Frontal cortex (tissue), 4 donors: ENCODE data around the gene CCDC88A. TPM values are rescaled to one million over a fixed set of nuclear protein-coding genes. Genes with fewer than 3 reads are reported as not detected.
"Not testable (repeated sequence)": the region's sequence is repeated elsewhere in the genome, so short reads cannot be mapped to it uniquely, and the experiment has no call there.

Experiments
- DNase-seq, 2 donors: peaks; one replicate each; pipeline ENCODE4 v3.0.0; 2012; ENCODE audit warnings: low spot score in 2 of 2
- FAIRE-seq: peaks from 2 replicates; lab custom pipeline; 2012; peaks lifted over from hg19 to GRCh38; lab: Jason Lieb, UNC
- total RNA-seq: library from RNA; depleted of rRNA; stranded (reverse); fragments of >200 nt; gene quantifications from one replicate; pipeline ENCODE4 v1.2.3, GENCODE V29; 2014
- donor health status: control.
- donor health status: control.
- donor health status: control.

Gene CCDC88A
- total RNA-seq, 1 donor from 2014 or later, result 273 TPM

DNA sequence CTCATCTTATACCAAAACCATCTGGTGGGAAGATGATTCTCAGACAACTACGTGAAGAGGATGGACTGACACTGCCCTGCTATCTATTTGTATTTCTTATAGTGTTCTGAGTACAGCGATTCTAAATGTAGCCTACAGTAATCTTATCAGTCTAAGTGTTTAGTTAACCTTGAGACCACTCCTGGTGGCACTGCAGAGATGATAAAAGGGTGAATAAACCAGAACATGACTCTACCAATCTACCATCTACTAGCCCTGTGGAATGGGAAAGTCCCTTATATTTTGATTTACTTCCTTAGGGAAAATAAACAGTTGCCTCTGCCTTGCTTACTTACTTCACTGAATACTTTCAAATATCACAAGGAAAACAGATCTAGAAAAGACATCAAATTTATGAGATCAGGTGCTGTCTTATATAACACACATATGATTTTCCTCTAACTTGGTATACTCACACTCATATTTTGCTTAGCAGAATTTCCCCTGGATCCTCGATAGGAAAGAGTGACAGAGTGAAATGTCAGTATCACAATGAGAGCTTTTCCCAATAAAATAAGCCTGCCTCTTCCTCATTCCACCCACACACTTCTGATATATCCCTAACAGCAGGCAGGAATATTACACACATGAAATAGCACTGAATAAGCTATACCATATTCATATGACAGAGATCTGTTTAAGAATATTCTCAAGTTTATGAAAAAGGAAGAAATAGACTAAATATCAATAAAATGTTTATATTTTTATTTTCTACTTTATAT, 92.0 kb downstream of the CCDC88A start:
- FAIRE-seq, result no peak
- DNase-seq, result no peak

DNA sequence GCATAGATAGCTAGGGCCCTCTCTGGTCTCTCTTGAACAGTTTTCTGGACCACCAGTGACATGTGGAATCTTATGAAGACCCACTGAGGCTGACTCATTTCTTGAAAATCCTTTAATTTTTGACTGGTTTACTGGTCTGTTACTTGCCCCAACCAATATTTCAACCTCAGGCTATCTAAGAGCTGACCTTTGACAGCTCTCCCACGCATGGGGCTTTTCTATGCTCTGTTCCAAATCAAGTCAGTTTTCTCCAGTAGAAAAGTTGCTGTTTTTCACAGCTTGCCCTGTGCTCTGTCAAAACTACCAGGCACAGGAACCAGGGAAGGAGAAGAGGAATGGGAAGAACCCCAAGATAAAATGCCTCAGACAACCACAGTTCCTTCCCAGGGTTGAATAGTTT, 104.7 kb downstream of the CCDC88A start:
- FAIRE-seq, result no peak
- no peak for DNase-seq

DNA sequence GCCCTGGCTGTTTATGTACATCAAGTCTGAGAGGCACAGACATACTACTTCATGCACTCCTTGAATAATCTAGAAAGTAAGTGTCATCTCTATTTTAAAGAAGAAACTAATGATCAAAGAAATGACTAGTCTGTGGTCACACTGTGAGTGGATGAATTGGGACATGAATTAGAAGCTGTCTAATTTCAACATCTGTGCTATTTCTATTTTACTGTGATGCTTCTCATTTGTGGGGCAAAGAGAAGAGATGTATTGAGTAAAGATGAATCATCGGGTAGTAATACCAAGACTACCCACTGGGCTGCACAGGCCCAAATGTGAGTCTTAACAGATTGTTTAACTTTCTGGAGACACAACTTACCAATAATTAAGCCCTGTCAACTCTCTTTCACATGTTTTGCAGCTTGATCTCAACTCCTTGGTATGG, 108.2 kb downstream of the CCDC88A start:
- no peak for FAIRE-seq
- no peak for DNase-seq

DNA sequence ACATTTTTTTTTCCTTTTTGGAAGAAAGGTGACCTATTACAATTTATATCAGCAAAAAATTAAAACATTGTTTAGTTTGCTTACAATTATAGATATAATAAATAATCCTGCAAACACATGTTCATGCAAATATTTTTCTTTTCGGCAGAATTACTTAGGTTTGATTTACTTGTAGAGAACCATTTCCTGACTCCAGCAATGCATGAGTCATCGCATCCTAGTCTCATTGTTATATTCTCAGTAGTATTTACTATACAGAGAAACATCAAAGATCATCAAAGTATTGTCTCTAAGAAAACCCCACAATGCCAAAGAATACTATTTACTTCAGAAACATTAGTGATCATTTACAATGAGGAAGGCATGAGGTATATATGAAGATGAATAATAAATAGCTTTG, 110.2 kb downstream of the CCDC88A start:
- DNase-seq, result no peak
- peak; percentile 17 for FAIRE-seq

DNA sequence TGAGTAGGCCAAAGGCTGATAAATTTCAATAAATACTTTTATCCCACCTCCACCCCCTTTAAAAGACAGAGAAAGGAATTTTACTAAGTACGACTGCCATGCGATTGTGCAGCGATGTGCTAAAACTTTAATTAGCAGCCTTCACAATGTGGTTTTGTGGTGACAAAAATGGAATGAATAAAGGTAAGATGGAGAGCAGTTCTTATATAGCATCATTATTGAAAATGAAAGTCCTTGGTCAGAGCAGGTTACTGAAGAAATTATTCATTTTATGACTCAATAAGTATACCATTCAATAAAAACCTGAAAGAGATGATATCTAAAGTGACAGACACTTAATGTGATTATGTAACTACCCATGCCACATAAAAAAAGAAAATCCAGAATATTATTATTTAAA, 117.4 kb downstream of the CCDC88A start:
- DNase-seq (no peak), FAIRE-seq (no peak)

DNA sequence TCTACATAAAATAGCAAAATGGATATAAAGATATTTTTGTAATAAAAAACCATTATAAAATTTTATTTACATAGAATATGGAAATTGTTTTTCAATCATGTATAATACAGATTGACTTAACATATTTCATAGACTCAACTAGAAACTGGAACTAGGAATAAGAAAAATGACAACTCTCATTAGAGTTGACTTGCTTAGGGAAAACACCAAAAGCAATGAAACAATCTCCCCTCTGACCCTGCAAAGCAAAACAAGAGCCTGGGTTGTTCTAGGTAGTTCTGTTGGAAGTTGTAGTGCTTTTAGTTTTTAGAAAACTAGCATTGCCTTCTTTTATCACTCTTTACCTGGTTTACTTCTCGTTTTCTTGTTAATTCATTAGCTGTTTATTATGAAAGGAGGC, 118.4 kb downstream of the CCDC88A start:
- no peak for FAIRE-seq

DNA sequence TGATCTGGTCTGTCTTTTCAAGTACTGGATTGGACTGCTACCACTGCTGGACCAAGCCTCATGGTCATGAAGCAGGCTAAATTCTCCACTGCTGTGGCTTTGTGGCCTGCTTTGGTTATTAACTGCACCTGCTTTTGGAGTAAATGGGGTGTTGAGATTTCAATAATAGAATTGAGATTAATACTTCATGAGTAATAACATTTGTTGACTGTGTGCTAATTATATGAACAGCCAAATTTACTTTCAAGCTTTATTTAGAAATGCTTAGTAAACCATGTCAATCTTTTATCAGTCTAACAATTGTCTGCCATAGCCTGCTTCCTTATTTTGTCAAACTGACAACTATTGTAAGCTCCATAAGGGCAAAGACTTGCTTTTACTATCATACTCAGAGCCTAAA, 123.3 kb downstream of the CCDC88A start:
- FAIRE-seq (no peak), DNase-seq (no peak)

More for the DNA sequence above, 118.4 kb downstream of the CCDC88A start:
- no peak for DNase-seq

DNA sequence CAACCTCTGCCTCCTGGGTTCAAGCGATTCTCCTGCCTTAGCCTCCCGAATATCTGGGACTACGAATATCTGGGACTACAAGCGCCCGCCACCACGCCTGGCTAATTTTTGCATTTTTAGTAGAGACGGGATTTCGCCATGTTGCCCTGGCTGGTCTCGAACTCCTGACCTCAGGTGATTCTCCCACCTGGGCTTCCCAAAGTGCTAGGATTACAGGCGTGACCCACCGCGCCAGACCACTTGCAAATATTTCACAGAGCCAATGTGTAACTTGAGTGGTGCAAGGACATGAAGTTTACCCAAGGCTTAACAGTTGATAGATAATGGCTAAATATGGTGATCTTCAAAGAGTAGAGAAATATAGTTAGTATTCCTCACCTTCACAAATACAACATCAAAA, 136.6 kb downstream of the CCDC88A start:
- FAIRE-seq, result no peak

DNA sequence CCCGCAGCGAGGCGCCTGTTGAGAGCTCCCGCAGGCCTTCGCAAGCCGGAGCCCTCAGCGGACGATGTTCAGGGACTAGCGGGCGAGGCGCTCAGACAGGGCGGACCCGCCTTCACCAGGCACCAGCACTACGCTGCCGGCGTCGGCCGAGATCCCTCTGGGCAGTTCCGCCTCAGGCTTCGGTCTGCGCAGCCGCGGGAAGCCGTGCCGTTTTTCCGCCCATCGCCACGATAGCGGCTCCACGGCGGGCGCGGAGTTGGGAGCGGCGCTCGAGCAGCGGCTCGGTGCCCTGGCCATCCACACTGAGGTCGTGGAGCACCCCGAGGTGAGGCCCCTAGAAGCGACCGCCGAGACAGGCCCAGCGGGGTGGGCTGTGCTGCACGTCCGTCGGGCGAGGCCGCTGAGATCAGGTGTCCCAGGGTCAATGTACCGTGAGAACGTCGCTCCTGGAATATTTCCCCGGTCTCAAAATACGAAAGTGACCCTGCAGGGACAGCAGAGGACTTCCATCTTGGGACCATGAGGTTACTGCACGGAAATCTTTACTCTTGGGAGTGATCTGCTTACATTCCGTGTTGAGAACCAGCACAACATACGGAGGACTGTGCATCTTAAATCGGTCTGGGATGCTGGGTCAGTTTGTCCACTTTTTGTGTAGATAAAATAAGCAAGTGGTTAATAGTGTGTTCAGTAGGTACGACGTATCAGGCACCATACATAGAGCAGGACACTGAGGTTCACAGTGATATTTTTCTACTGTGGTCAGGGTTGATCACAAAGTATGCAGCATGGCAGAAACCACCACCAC, 137.3 kb downstream of the CCDC88A start:
- FAIRE-seq (no peak), DNase-seq (peak; percentile 55 to 66)

More for the DNA sequence above, 136.6 kb downstream of the CCDC88A start:
- no peak for DNase-seq

DNA sequence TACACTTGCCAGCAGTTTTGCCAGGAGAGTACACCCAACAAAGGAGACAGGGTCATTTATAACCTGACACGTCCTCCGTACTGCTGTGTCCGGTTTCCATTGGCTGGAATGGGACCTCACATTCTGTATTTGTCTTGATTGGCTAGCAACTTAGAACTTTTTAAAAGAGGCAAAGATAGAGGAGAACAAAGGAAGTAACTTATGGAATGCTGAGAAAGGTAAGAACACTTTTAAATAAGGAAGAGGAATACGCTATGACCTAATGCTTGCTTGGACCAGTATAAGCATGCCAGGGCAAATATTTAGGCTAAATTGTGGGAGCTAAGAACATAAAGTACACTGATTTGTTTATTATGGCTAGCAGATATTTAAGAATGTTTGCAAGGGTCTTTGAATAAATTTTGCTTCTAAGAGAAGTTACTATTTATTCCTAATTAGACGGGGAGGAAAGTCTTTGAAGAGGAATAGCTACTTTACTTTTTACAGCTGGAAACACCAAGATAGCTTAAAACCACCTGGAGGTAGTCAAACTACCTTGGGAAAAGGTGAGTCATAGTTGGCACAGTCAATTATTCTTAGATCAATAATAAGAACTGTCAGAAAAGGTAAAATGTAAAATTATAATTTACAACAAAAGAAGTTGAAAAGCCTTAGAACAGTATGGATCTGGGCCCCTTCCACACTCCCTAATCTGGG, 138.7 kb downstream of the CCDC88A start:
- not testable (repeated sequence) for FAIRE-seq, DNase-seq

DNA sequence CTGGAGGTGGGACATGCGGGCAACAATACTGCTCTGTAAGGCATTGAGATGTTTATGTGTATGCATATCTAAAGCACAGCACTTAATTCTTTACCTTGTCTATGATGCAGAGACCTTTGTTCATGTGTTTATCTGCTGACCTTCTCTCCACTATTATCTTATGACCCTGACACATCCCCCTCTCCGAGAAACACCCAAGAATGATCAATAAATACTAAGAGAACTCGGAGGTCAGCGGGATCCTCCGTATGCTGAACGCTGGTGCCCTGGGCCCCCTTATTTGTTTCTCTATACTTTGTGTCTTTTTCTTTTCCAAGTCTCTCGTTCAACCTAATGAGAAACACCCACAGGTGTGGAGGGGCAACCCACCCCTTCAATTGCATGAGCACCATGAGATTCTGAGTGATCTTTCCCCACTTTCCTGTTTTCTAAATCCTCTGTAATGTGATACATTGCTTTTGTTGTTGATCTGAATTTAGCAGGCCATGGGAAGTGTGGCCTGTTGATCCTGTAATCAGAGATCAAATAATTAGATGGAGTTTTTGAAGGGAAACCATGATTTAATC, 139.7 kb downstream of the CCDC88A start:
- not testable (repeated sequence) for FAIRE-seq

DNA sequence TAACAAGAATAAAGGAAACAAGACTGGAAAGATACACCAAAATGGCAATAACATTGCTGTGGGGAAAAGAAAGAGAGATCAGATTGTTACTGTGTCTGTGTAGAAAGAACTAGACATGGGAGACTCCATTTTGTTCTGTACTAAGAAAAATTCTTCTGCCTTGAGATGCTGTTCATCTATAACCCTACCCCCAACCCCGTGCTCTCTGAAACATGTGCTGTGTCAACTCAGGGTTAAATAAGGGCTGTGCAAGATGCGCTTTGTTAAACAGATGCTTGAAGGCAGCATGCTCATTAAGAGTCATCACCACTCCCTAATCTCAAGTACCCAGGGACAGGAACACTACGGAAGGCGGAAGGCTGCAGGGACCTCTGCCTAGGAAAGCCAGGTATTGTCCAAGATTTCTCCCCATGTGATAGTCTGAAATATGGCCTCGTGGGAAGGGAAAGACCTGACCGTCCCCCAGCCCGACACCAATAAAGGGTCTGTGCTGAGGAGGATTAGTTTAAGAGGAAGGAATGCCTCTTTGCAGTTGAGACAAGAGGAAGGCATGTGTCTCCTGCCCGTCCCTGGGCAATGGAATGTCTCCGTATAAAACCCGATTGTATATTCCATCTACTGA, 140.3 kb downstream of the CCDC88A start:
- not testable (repeated sequence) for FAIRE-seq, DNase-seq

More for the DNA sequence above, 139.7 kb downstream of the CCDC88A start:
- DNase-seq, result not testable (repeated sequence)

DNA sequence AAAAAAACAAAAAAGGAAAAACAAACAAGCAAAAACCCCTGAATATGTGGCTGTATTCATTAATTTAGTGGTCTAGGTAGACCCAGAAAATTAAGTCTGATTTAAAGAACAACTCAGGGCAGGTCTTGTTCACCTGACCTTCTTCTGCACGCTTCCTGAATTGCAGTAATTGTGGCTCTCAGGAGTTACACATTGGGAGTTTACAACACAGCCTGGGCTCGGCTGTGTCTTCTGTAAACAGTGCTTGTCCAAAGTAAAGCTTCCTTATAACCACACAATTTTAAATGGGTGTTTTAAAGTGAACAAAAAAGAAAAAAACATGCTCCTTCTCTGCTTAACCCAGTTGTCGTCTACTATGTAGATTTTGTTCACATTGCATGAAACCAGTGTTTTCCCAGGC, 142.3 kb downstream of the CCDC88A start:
- FAIRE-seq, result no peak
- no peak for DNase-seq

DNA sequence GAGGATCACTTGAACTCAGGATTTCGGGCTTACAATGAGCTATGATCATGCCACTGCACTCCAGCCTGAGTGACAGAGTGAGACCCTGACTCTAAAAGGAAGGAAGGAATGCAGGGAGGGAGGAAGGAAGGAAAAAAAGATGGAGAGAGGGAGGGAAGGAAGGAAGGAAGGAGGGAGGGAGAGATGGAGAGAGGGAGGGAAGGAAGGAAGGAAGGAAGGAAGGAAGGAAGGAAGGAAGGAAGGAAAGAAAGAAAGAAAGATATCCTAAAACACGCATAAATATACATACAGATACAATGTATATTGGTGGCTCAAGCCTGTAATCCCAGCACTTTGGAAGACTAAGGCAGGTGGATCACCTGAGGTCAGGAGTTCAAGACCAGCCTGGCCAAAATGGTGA, 145.3 kb downstream of the CCDC88A start:
- DNase-seq, FAIRE-seq: not testable (repeated sequence)

DNA sequence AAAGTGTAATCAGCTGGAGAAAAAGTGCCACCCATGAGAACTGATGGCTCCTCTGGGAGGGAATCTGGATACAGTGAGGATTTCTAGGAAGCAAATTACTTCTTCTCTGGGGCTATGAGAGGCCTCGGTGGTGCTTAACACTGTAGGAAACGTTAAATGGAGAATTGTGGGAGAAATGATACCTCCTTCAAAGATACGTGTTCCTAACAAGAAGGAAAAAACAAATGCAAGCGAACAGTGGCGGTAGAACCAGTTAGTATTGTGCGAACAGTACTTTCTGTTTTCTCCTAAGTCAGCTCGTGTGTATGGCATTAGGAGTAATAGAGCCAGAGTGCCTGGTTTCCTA, 150.0 kb downstream of the CCDC88A start:
- no peak for FAIRE-seq
- DNase-seq, result no peak

DNA sequence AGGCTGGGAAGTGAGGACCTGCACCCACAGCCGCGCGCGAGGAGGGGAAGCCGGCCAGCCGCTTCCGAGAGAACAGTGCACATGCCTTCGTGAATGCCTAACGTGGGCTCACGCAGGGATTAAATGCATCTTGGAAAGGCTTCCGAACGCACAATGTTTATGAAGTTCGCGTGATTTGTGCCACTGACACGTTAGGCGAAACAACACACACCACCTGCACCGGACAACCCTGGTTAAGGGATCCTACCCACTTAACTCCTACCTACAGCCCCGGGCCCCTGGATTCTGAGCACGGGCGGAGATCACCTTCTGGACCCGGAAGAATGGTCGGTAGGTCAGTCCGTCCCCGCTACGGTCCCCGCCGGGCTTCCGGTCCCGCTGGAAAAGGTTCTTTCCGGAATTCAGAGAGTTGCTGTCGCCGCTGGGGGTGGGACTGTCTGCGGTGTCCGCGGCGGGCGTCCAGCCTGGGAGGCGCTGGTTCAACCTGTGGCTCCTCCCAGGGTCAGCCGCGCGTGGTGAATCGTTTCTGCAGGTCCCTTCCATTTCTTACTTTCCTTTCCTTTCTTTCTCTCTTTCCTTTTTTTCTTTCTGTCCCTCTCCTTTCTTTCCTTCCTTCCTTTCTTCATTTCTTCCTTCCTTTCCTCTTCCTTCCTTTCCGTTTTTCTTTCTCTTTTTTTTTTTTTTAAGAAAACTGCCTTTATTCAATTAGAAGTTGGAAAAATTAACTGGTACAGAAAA, 150.6 kb downstream of the CCDC88A start, which contains the start of gene MTIF2:
TSS of gene MTIF2 (minus strand) at position 325 of the 738 bp plus-strand sequence. CDS start 5,373 bp downstream, outside the sequence.
- FAIRE-seq, result no peak
- DNase-seq, result peak; percentile 66 to 86

DNA sequence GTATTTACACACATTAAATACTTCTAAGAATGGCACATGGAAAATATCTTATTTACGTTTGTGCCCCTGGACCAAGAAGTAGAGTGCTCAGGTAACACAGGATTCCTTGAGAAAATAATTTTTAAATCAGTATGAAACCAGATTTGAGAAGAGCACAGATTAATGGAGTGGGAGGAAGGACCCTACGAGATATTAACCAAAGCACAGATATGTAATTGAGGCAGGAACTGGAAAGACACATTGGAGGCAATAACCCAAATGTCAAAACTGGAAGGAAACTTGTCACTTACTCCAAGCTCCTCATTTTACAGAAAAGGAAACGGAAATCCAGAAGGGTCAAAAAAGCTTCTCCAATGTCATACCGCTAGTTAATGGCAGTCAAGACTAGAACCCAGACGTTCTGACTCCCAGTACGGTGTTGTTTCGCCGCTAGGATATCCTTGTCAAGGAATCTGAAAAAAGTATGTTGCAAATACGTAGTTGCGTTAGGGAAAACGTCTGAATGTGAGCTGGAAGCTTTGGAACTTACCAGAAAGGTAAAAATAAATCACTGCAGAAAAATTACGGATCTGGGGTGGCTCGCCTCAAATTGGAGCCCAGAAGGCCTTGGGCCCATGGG, 151.3 kb downstream of the CCDC88A start:
- FAIRE-seq, result no peak
- DNase-seq, result no peak

DNA sequence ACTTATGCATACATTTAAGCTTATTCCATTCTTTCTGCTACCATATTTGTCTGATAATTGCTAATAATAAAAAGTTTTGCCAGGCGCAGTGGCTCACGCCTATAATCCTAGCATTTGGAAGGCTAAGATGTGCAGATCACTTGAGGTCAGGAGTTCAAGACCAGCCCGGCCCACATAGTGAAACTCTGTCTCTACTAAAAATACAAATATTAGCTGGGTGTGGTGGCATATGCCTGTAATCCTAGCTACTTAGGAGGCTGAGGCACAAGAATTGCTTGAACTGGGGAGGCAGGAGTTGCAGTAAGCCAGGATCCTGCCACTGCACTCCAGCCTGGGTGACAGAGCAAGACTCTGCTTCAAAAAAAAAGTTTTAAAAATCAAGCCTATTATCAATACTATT, 160.1 kb downstream of the CCDC88A start:
- DNase-seq, FAIRE-seq: not testable (repeated sequence)
